Anterior cingulate cortex (tissue), 58 donors: ENCODE results near the gene GCN1.
"Not testable (repeated sequence)": the region's sequence is repeated elsewhere in the genome, so short reads cannot be mapped to it uniquely, and the experiment has no call there.

ENCODE experiments used
- DNase-seq, 58 donors: peaks; one replicate each; lab custom pipeline; 2025; lab: John Stamatoyannopoulos, UW

The GCN1 gene

GRCh38 chr12:120193286-120193685, 1.2 kb downstream of the GCN1 start:
- not testable (repeated sequence) for DNase-seq

DNA sequence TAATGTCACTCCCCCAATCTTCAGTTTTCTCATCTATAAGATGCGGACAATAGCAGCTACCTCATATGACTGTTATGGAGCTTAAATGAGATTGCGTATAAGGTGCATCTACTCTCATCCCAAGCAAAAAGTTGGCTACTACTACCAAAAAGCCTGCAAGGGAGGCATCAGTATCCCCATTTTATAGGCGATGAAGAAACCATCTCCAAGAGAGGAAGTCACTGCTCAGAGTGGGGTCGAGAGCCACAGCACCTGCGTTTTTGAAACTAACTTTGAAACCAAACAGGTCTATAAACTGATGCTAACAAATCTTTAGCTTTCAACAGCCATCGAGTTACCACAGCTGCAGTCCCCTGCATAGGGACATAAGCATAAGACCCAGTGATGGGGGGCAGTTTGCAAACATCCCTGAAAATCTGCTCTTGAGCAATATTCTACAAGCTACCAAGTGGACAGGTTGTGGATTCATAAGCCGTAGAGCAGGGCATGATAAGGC, 3.5 kb downstream of the GCN1 start:
- no peak for DNase-seq

GRCh38 chr12:120190386-120190785, 4.1 kb downstream of the GCN1 start:
- no peak for DNase-seq

DNA sequence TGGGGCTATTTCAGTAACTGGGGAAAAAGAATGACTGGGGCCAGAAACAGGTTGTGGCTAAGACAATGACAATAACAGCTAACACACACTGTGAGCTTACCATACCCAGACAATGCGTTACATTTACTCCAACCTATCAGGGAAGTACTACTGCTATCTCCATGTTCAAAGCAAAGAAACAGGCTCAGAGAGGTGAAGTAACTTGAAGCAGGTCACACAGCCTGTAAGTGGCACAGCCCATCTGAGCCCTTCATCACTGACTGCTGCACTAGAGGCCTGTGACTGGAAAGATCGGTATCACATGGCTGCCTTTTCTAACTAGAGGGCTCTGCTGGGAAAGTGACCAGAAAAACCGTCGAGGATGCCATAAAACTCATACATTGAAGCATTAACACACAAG, 7.9 kb downstream of the GCN1 start:
- DNase-seq: no peak

DNA sequence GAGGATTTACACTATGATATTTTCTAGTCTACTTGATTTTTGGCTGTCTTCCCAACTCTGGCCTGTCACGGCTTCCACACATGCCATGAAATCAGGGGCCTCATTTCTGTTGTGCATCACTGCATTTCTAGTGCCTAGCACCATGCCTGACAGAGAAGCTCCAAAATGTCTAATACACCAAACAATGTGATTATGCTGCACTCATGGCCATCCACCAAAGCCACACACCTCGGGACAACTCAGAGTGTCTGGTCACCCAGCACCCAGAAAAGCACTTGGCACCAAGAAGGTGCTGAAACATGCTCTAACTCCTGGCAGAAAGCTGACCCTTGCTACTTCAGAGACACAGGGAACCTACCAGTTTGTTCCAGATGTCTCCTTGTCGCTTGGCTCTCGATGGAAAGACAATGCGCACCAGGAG, 11.3 kb downstream of the GCN1 start:
- no peak for DNase-seq

DNA sequence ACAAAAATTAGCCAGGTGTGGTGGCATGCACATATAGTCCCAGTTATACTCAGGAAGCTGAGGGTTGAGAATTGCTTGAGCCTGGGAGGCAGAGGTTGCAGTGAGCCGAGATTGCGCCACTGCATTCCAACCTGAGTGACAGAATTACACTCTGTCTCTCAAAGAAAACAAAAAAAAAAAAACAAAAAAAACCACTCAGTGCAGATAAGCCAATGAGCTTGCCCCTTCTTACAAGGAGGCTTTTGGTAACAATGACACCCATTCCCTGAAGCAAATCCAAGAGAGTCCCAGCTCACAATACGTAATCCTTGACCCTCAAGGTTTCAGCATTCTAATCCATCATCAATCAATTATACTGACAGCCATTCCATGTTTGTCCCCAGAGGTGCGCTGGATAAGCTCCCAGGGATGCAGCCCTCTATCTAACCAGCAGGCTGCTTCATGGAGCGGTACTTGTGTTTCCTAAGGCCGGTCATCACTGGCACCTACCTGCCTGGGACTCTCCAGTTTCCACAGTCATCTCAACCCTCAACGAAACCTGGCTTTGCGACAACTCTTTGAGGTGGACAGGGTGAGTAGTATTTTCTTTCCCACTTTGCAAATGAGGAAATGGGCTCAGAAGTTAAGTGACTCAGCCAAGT, 12.4 kb downstream of the GCN1 start:
- DNase-seq: no peak

DNA sequence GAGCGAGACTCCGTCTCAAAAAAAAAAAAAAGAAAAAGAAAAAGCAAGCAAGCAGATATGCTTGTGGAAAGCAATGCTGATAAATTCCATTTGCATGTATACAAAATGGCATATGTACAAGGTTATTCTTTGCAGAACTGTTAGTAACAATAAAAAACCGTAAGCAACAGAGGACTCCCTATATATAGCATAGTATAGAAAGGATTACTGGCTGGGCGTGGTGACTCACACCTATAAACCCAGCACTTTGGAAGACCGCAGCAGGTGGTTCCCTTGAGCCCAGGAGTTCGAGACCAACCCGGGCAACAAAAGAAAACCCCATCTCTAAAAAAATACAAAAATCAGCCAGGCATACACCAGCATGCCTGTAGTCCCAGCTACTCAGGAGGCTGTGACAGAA, 13.5 kb downstream of the GCN1 start:
- DNase-seq: no peak

DNA sequence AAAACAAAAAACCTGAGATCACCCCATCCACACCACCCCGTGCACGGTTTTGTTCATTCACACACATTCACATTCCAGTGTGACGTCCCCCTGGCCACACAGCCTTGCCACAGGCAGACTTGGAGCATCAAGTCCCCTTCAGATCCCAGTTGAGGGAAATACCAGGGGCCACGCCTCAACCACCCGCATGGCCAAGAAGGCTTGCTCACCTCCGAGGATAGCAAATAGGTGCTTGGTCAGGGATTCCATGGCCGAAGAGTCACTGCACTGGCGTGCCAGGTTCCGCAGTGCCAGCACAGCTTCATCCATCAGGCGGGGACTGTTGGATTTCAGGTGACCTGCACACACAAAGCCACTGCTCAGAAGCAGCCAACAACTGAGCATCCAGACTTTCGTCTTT, 19.0 kb downstream of the GCN1 start:
- no peak for DNase-seq

DNA sequence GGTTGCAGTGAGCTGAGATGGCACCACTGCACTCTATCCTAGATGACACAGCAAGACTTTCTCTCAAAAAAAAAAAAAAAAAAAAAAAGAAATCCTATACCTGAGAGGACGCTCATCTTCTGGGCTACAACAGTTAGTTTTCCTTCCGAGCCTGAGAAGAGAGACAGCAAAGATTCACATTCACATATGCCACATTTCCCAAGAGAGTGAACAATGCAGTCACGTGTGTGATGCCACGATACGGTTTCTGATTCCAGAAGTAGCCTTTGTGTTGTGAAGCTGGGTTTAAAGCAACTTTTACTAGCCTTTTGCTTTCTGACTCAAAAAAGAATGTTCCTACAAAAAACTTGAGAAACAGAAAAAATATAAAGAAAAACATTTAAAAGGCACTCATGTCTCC, 19.5 kb downstream of the GCN1 start:
- no peak for DNase-seq

GRCh38 chr12:120172053-120172452, 22.5 kb downstream of the GCN1 start:
- no peak for DNase-seq

DNA sequence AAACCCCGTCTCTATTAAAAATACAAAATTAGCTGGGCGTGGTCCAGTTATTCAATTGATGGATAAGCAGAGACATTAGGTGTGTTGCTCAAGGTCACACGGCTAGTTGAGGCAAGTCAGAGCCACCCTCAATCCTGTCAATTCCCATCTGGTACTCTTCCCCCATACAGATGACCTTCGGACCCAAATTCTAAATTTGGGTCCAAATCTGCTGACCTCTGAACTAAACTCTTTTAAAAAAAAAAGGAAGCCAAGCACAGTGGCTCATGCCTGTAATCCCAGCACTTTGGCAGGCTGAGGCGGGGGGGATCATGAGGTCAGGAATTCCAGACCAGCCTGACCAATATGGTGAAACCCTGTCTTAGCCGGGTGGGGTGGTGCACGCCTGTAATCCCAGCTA, 23.9 kb downstream of the GCN1 start:
- DNase-seq: no peak

DNA sequence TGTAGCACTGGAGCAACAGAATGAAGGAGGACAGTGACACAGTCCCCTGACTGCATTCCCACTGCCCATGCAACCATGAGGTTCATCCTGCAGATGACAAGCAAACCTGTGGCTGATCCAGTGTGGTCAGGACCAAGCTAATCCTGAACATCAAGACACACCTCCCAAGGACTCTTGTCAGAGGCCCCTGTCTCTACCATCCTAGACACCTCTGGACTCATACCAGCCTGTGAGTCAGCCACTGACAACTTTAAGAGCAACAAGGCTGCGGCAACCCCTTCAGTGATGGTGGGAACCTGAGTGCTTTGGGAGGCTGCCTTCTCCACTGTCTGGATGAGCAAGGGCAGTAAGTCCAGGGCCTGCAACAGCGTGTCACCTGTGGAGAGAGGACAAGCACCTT, 24.6 kb downstream of the GCN1 start:
- no peak for DNase-seq

GRCh38 chr12:120168337-120168736, 26.2 kb downstream of the GCN1 start:
- DNase-seq: no peak

DNA sequence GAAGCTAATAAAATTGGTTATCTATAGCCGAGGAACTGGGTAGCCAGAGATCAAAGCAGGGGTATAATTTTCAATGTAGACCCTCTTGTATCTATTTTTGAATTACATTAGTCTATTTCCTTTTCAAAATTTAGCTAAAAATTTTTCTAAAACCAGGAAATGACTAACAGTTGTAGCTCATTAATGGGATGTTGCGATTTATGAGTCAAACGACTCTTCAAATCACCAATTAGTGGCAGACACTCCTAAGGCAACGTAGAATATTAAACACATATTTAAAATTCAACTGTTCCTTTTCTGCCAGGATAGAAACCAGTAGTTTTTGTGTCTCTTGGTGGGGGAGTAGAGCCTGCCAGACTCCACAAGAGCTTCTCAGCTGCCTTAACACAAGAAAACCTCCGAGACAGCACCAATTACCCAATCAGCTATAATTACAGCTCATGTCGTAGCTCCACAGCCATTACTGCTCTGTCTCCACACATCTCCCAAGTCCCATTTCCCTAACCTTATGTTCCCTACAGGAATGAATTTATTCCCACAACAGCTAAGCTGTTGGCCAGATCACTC, 26.9 kb downstream of the GCN1 start:
- DNase-seq: peak in 3 of 58 donors; percentile 3 to 16 (median 4)

GRCh38 chr12:120164293-120164692, 30.2 kb downstream of the GCN1 start:
- DNase-seq: no peak

- no peak for DNase-seq
Observed at GRCh38 chr12:120162763-120163162, 31.8 kb downstream of the GCN1 start.

DNA sequence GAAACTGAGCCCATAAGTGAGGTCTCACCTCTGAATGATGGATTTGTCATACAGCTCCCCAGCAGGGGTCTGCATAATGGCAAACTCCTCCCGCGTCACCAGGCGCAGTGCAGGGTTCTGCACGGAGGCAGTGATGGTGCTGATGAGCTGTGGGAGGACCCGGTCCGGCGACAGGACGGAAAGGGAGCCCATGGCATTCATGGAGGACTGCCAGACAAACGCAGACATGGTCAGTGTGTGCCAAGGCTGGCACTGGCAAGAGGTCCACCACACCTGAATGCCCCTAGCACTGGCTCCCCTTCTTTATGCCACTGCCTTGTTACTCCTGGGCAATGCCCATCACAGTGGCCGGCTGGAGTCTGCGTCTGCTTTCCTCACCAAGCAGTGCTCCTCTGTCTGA, 32.7 kb downstream of the GCN1 start:
- no peak for DNase-seq

GRCh38 chr12:120159509-120160237, 34.8 kb downstream of the GCN1 start:
- DNase-seq: no peak

DNA sequence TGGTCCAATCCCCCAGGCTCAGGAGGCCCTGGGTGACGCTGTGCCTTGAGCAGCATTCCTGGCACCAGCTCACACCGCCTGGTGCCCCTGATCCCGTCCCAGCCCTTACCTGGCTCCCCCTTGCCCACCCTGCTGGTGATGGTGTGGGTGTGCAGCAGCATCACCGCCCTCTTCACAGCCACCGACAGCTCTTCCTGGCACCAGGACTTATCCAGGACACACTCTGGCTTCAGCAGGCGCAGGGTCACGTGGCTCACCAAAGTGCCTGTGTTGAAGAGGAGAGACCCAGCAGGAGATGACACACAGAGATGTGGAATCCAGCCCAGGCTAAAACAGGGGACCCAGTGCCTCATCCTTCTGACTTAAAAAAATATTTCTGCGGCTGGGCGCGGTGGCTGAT, 36.2 kb downstream of the GCN1 start:
- no peak for DNase-seq

- DNase-seq: no peak
Observed at GRCh38 chr12:120157678-120158077, 36.8 kb downstream of the GCN1 start.

DNA sequence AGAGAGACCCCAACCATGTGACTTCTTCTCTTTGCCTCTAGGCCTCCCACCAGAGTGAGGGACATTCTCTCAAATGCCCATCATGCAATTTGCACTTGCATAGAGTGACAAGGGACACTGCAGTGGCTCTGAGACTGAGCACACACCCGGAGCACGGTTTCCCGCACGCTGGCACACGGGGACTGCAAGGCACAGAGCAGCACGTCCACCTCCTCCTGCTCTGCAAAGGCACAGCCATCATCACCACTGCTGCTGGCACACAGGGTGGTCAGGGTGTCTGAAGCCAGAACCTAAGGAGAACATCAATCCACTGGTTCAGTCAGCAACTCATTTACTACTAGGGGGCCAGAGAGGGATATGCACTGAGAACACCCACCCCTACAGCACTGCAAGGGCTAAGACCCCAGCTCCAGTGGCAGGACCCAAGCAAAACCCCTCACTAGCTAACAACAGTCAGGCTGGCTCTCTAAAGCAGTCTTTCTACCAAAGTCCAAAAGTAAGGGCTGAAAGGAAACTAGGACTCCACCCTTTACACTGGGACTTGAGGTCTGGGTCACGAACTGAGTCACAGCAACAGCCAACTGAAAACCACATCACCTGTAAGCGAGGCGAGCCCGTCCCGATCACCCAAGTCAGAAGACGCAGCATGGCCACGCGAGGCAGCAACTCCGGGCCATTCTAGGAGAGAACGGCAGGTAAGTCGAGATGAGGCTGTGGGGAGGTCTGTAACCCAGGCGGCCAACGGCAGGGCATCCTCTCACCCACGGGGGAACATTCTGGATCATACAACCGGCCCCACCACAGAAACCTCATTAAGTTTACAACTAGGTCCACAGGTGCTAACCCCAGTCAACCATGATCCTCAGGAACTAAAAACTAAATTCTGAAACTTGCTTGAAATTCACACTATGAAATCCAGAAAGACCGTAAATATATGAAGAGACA, 37.9 kb downstream of the GCN1 start:
- no peak for DNase-seq
